B cell (primary cell): ENCODE measurements around the gene RAD51B. TPM values are rescaled to one million over a fixed set of nuclear protein-coding genes. Genes with fewer than 3 reads are reported as not detected.

Source experiments
- ATAC-seq: fragments of 200-7000 bp; cut with Tn5 transposase; one replicate; pipeline ENCODE4 v1.10.0; 2021; ENCODE audit warnings: low read depth, mild to moderate bottlenecking, moderate number of reproducible peaks, moderate library complexity
- CTCF ChIA-PET: fragments of 350-600 bp; sonication (Branson Sonifier 250); formaldehyde crosslinking; loops from one replicate; lab custom pipeline; 2021; ENCODE audit warnings: antibody characterized with exemption, inconsistent platforms; lab: Charles Lee
- POLR2A ChIA-PET: fragments of 350-600 bp; sonication (Branson Sonifier 250); formaldehyde crosslinking; loops from one replicate; lab custom pipeline; 2021; ENCODE audit warnings: antibody characterized with exemption; lab: Charles Lee
- DNase-seq: peaks from one replicate; pipeline ENCODE4 v3.0.0; 2013
- H2AFZ ChIP-seq: 2 replicates; pipeline ENCODE4 v1.6.1; 2012; ENCODE audit warnings: mild to moderate bottlenecking, low read depth, low read length; ENCODE audit not compliant: insufficient read depth, poor library complexity, severe bottlenecking
- H3K27ac ChIP-seq, 2 donors: 1 replicate in 1 of 2; 2 replicates in 1 of 2; pipeline ENCODE4 v1.5.1; 2012 to 2013; ENCODE audit warnings: low read length in 2 of 2, mild to moderate bottlenecking in 2 of 2, moderate library complexity in 1 of 2
- H3K27me3 ChIP-seq, 4 experiments: fragments of 200-600 bp in 1 of 4; sonication (generic) in 1 of 4; replicated peaks in 1 of 4; 1 replicate in 2 of 4; 2 replicates in 2 of 4; pipeline versions ENCODE4 v1.6.1 to v1.7.0; 2013 to 2016; ENCODE audit warnings: low read length in 3 of 4, mild to moderate bottlenecking in 2 of 4, mixed read lengths in 1 of 4, moderate library complexity in 1 of 4; ENCODE audit not compliant: insufficient read depth in 4 of 4, control insufficient read depth in 3 of 4; ENCODE audit errors: control extremely low read depth in 1 of 4
- H3K36me3 ChIP-seq, 2 experiments: replicated peaks in 1 of 2; 1 replicate in 1 of 2; 2 replicates in 1 of 2; pipeline versions ENCODE4 v1.6.1 to v1.7.1; 2013; ENCODE audit warnings: low read length in 1 of 2; ENCODE audit not compliant: insufficient read depth in 2 of 2, control insufficient read depth in 1 of 2; ENCODE audit errors: control extremely low read depth in 1 of 2, extremely low read depth in 1 of 2
- H3K4me1 ChIP-seq, 2 donors: fragments of 200-600 bp in 1 of 2; sonication (generic) in 1 of 2; 1 replicate in 1 of 2; 2 replicates in 1 of 2; pipeline versions ENCODE4 v1.5.1 to v1.6.1; 2013 to 2017; ENCODE audit warnings: low read length in 2 of 2; ENCODE audit not compliant: control insufficient read depth in 2 of 2, insufficient read depth in 2 of 2
- H3K4me2 ChIP-seq: replicated peaks from 2 replicates; pipeline ENCODE3; 2012; ENCODE audit warnings: mild to moderate bottlenecking, low read depth, low read length; ENCODE audit not compliant: poor library complexity, severe bottlenecking
- H3K4me3 ChIP-seq, 5 experiments: fragments of 200-600 bp in 1 of 5; sonication (generic) in 1 of 5; 1 replicate in 3 of 5; 2 replicates in 2 of 5; pipeline versions ENCODE4 v1.5.1 to v1.7.0; 2011 to 2016; ENCODE audit warnings: low read length in 4 of 5, mild to moderate bottlenecking in 4 of 5, low read depth in 2 of 5, control low read depth in 1 of 5, moderate library complexity in 1 of 5; ENCODE audit not compliant: insufficient read depth in 1 of 5; ENCODE audit errors: control extremely low read depth in 1 of 5, extremely low read depth in 1 of 5
- H3K79me2 ChIP-seq: fragments of 200-600 bp; sonication (generic); one replicate; pipeline ENCODE4 v1.6.0; 2016; ENCODE audit warnings: low read length; ENCODE audit not compliant: control insufficient read depth, insufficient read depth
- H3K9ac ChIP-seq: fragments of 200-600 bp; sonication (generic); 2 replicates; pipeline ENCODE4 v1.6.1; 2017; ENCODE audit warnings: mild to moderate bottlenecking, low read length, moderate library complexity
- H3K9me3 ChIP-seq, 3 donors: one replicate each; pipeline versions ENCODE4 v1.6.1 to v1.7.1; 2013; ENCODE audit warnings: low read length in 2 of 3; ENCODE audit not compliant: control insufficient read depth in 2 of 3, insufficient read depth in 1 of 3; ENCODE audit errors: control extremely low read depth in 1 of 3
- H4K20me1 ChIP-seq: 2 replicates; pipeline ENCODE4 v1.6.0; 2012; ENCODE audit warnings: mild to moderate bottlenecking, low read length; ENCODE audit not compliant: insufficient read depth, control insufficient read depth, poor library complexity, severe bottlenecking
- H3K27ac Mint-ChIP-seq: one replicate; pipeline ENCODE4 v1.8.0; 2021; ENCODE audit warnings: mixed read lengths
- H3K27me3 Mint-ChIP-seq: one replicate; pipeline ENCODE4 v1.8.0; 2021; ENCODE audit warnings: mixed read lengths
- H3K4me1 Mint-ChIP-seq: one replicate; pipeline ENCODE4 v1.8.0; 2021; ENCODE audit warnings: mixed read lengths
- H3K4me3 Mint-ChIP-seq: one replicate; pipeline ENCODE4 v1.8.0; 2021; ENCODE audit warnings: mixed read lengths
- H3K9me3 Mint-ChIP-seq: one replicate; pipeline ENCODE4 v1.8.0; 2022; ENCODE audit warnings: mixed read lengths; ENCODE audit not compliant: insufficient read depth
- EZH2 ChIP-seq: IDR thresholded peaks from 2 replicates; pipeline ENCODE4 v1.6.1; 2012; ENCODE audit warnings: borderline replicate concordance, low read depth, mild to moderate bottlenecking, moderate library complexity, low read length; ENCODE audit not compliant: insufficient read depth, poor library complexity, severe bottlenecking
- WGBS: methylation state at CpG from one replicate; pipeline ENCODE4 v1.1.5; 2013; ENCODE audit warnings: missing lambda C conversion rate; ENCODE audit not compliant: insufficient coverage; 5-methylcytosine and 5-hydroxymethylcytosine counted together
- intact Hi-C: fragments of 100-400 bp; cut with micrococcal nuclease; formaldehyde crosslinking; loops from one replicate; pipeline ENCODE4 v1.10.0; 2022
- polyA plus RNA-seq: library from polyadenylated mRNA; depleted of rRNA; stranded (reverse); fragments of >200 nt; gene quantifications from 2 replicates; pipeline ENCODE4 v1.2.3, GENCODE V29; 2012
- total RNA-seq, 2 donors: library from RNA; stranded (reverse); fragments of 120-200 nt in 1 of 2; gene quantifications; 1 replicate in 1 of 2; 2 replicates in 1 of 2; pipeline versions ENCODE4 v1.2.3 to v1.2.4, GENCODE V29; 2013 to 2022
- TF ChIP-seq, protein P1 (sequence below): fragments of 200-600 bp; IDR thresholded peaks from one replicate; pipeline ENCODE4 v1.8.0; 2022; ENCODE audit warnings: antibody characterized with exemption, mild to moderate bottlenecking

RAD51B gene
- total and polyA plus RNA-seq, 2 donors (not counting 1 experiment from before 2014, with no cell fraction given): 6.5 to 60.6 TPM

DNA sequence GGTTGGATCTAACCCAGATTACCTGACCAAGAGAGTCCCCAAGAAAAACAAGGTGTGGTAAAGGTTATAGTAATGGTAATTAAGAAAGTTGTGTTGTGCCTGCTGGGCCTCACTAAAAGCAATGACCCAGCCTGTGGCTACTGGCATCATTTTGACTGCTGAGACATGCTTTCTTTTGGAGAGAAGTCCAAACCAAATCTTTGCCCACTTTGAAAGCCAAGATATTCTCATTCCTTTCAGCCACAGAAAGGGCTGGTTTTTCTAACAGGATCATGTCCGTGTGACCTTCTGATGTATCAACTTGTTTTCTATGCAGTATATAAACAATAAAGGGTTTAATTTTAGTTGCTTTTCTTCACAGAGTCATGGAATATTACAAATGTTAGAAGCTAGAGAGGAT lies 388.6 kb downstream of the RAD51B start:
- H4K20me1 ChIP-seq: no peaks in the 10 kb centered on the region
- H3K4me1 ChIP-seq: peaks cover 17 to 21% of the 10 kb centered on the region in 2 donors
- no peak overlapping the region for H3K4me2 ChIP-seq
- Mint-ChIP-seq H3K27me3 (no peaks in the 10 kb centered on the region), H3K4me3 (no peak overlapping the region), H3K9me3 (no peaks in the 10 kb centered on the region), H3K4me1 (peaks cover 30% of the 10 kb centered on the region), H3K27ac (no peak overlapping the region)
- H3K4me3 ChIP-seq: no peak overlapping the region
- DNase-seq (no peak), ATAC-seq (no peak)
- H3K36me3 ChIP-seq: no peaks in the 10 kb centered on the region
- H3K27ac ChIP-seq: no peak overlapping the region
- intact Hi-C loops: no loop called here
- no peak overlapping the region for H2AFZ ChIP-seq
- no peak overlapping the region for H3K9ac ChIP-seq
- ChIA-PET POLR2A (no interaction called here), CTCF (interaction anchor here (0.7 kb wide), 1 partner anchor 264 kb away, joined by 4 read pairs; no protein-coding TSS in a partner anchor)
- peaks cover 3% of the 10 kb centered on the region for H3K79me2 ChIP-seq
- WGBS: no CpG with 5 or more reads among the region's 1 CpG
- H3K27me3 ChIP-seq: no peaks in the 10 kb centered on the region
- TF ChIP-seq EZH2: no peak
- TF ChIP-seq, protein P1, sequence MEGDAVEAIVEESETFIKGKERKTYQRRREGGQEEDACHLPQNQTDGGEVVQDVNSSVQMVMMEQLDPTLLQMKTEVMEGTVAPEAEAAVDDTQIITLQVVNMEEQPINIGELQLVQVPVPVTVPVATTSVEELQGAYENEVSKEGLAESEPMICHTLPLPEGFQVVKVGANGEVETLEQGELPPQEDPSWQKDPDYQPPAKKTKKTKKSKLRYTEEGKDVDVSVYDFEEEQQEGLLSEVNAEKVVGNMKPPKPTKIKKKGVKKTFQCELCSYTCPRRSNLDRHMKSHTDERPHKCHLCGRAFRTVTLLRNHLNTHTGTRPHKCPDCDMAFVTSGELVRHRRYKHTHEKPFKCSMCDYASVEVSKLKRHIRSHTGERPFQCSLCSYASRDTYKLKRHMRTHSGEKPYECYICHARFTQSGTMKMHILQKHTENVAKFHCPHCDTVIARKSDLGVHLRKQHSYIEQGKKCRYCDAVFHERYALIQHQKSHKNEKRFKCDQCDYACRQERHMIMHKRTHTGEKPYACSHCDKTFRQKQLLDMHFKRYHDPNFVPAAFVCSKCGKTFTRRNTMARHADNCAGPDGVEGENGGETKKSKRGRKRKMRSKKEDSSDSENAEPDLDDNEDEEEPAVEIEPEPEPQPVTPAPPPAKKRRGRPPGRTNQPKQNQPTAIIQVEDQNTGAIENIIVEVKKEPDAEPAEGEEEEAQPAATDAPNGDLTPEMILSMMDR: no peak
- H3K9me3 ChIP-seq: no peaks in the 10 kb centered on the region

DNA sequence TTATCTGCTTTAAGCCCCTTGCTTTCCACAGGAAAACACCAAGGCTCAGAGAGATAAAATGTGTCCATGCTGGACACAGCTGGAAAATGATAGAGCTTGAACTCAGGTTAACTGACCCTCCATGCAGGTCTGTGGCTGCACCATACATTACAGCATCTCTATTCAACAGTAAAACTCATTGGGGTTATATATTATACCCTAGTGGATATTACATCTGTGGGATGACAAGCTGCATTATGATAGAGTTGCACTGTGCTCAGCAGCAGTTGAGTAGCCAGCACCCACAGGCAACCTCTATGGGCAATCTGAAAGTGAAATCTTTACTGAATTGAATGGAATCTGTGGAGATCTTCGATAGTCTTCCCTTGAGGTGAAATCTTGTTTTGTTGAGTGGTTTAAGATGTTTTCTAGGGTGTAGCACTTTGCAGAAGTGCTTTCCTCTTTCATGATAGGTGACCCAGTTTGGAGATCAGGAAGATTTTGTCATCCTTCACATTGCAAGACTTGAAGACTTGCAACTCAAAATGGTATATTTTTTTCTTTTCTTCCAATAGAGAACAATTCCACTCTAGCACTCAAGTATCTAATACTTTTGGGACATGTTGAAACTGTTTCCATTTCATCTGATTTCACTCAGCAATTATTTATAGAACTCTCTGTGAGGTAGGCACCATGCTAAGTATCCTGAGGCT lies 389.2 kb downstream of the RAD51B start:
- Mint-ChIP-seq H3K4me3 (no peak overlapping the region), H3K4me1 (peaks cover 33% of the 10 kb centered on the region), H3K9me3 (no peaks in the 10 kb centered on the region), H3K27ac (peak overlapping the region; percentile 27), H3K27me3 (no peaks in the 10 kb centered on the region)
- peaks cover 3% of the 10 kb centered on the region for H3K79me2 ChIP-seq
- H3K27ac ChIP-seq: no peak overlapping the region
- H3K4me1 ChIP-seq: peaks cover 17 to 21% of the 10 kb centered on the region in 2 donors
- WGBS: 100% methylated on average over 1 of the region's 1 CpG
- H3K9me3 ChIP-seq: no peaks in the 10 kb centered on the region
- POLR2A ChIA-PET: no interaction called here
- TF ChIP-seq, protein P1: no peak
- TF ChIP-seq EZH2: no peak
- H3K27me3 ChIP-seq: no peaks in the 10 kb centered on the region
- H4K20me1 ChIP-seq: no peaks in the 10 kb centered on the region
- no peak for DNase-seq
- H3K4me3 ChIP-seq: no peak overlapping the region
- no peak for ATAC-seq
- intact Hi-C loops: no loop called here
- H3K4me2 ChIP-seq: no peak overlapping the region
- no peak overlapping the region for H3K9ac ChIP-seq
- no peak overlapping the region for H2AFZ ChIP-seq
- CTCF ChIA-PET: interaction anchor here (0.7 kb wide), 1 partner anchor 265 kb away, joined by 4 read pairs; no protein-coding TSS in a partner anchor
- H3K36me3 ChIP-seq: no peaks in the 10 kb centered on the region
